ENCODE results near the gene JAKMIP3.
"Not testable (repeated sequence)": the region's sequence is repeated elsewhere in the genome, so short reads cannot be mapped to it uniquely, and the experiment has no call there.

The JAKMIP3 gene

GRCh38 chr10:132066812-132067211 is 1.1 kb downstream of the JAKMIP3 start:
- no peak for DNase-seq

- DNase-seq, result no peak
Measured at GRCh38 chr10:132068431-132069121, 2.8 kb downstream of the JAKMIP3 start.

GRCh38 chr10:132069122-132069848 is 3.5 kb downstream of the JAKMIP3 start:
- no peak for DNase-seq

- no peak for DNase-seq
Measured at GRCh38 chr10:132069849-132070182, 4.1 kb downstream of the JAKMIP3 start.

GRCh38 chr10:132070724-132071123 is 5.0 kb downstream of the JAKMIP3 start:
- DNase-seq, result no peak

GRCh38 chr10:132071667-132072066 is 5.9 kb downstream of the JAKMIP3 start:
- no peak for DNase-seq

GRCh38 chr10:132075909-132076577 is 10.3 kb downstream of the JAKMIP3 start:
- no peak for DNase-seq

- DNase-seq, result no peak
Measured at GRCh38 chr10:132076578-132077081, 10.9 kb downstream of the JAKMIP3 start.

GRCh38 chr10:132077091-132077490 is 11.3 kb downstream of the JAKMIP3 start:
- DNase-seq, result no peak

- DNase-seq, result no peak
Measured at GRCh38 chr10:132078746-132079345, 13.1 kb downstream of the JAKMIP3 start.

- DNase-seq, result not testable (repeated sequence)
Measured at GRCh38 chr10:132084384-132084783, 18.6 kb downstream of the JAKMIP3 start.

- not testable (repeated sequence) for DNase-seq
Measured at GRCh38 chr10:132093236-132093635, 27.5 kb downstream of the JAKMIP3 start.

GRCh38 chr10:132094581-132095234 is 29.0 kb downstream of the JAKMIP3 start:
- DNase-seq, result no peak

GRCh38 chr10:132095403-132096113 is 29.8 kb downstream of the JAKMIP3 start:
- no peak for DNase-seq

- no peak for DNase-seq
Measured at GRCh38 chr10:132096223-132096622, 30.5 kb downstream of the JAKMIP3 start.

- no peak for DNase-seq
Measured at GRCh38 chr10:132096863-132097478, 31.2 kb downstream of the JAKMIP3 start.

GRCh38 chr10:132097609-132098377 is 32.0 kb downstream of the JAKMIP3 start:
- DNase-seq, result no peak

- DNase-seq, result no peak
Measured at GRCh38 chr10:132098539-132099388, 33.0 kb downstream of the JAKMIP3 start.

- DNase-seq, result no peak
Measured at GRCh38 chr10:132099389-132100090, 33.8 kb downstream of the JAKMIP3 start.
